ACC112 (cell line): Measurements from ENCODE around the gene TTC33.

ENCODE experiments used
- H2AFZ ChIP-seq: fragments of 200-600 bp; sonication (generic); one replicate; pipeline ENCODE4 v1.6.0; 2017; ENCODE audit warnings: antibody characterized with exemption, low read length; ENCODE audit not compliant: unreplicated experiment
- H3K27ac ChIP-seq: fragments of 200-600 bp; sonication (generic); 2 replicates; pipeline ENCODE4 v1.5.1; 2014; ENCODE audit warnings: low read depth, mild to moderate bottlenecking, antibody characterized with exemption, low read length, moderate library complexity
- H3K27me3 ChIP-seq: fragments of 200-600 bp; sonication (generic); 2 replicates; pipeline ENCODE4 v1.6.1; 2014; ENCODE audit warnings: mild to moderate bottlenecking, antibody characterized with exemption, low read length, moderate library complexity, mixed read lengths; ENCODE audit not compliant: insufficient read depth
- H3K36me3 ChIP-seq: fragments of 200-600 bp; sonication (generic); 2 replicates; pipeline ENCODE4 v1.6.1; 2016; ENCODE audit warnings: mild to moderate bottlenecking, antibody characterized with exemption, low read length, moderate library complexity, mixed read lengths; ENCODE audit not compliant: insufficient read depth
- H3K4me1 ChIP-seq: fragments of 200-600 bp; sonication (generic); one replicate; pipeline ENCODE4 v1.6.1; 2016; ENCODE audit warnings: low read length, mixed read lengths; ENCODE audit not compliant: insufficient read depth, unreplicated experiment, control insufficient read depth
- H3K4me3 ChIP-seq: fragments of 200-600 bp; sonication (generic); 2 replicates; pipeline ENCODE4 v1.5.1; 2014; ENCODE audit warnings: mild to moderate bottlenecking, low read depth, low read length
- H3K79me2 ChIP-seq: fragments of 200-600 bp; sonication (generic); one replicate; pipeline ENCODE4 v1.6.0; 2016; ENCODE audit warnings: low read length; ENCODE audit not compliant: control insufficient read depth, unreplicated experiment, insufficient read depth

The TTC33 gene

DNA sequence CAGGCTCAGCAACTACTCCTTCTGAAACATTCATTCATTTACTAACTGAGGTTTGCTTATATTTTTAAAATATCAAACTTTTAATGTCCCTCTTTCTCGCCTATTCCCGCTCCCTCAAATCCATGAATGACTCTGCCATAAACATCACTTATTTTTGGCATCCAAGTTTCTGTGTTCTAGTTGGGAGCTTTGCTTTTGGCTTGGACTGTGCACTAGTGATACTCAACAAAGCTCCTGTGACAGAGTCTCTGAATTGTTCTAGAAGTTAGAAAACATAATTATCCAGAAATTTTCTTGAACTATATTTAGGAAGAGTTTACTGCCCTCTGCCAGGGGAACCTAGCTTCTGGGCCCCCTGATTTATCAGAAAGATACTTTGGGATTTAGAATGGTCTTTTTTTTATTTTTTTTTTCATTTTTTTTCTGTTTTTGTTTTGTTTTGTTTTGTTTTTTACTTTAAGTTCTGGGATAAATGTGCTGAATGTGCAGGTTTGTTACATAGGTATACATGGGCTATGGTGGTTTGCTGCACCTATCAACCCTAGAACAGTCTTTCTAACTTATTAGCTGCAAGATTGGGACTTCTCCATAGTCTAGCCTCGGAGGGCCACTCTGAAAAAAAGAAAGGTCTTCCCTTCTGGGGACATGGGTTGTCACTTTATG lies 140.7 kb downstream of the TTC33 start:
- peak overlapping the region; percentile 23 for H2AFZ ChIP-seq
- H3K36me3 ChIP-seq = no peaks in the 10 kb centered on the region
- no peaks in the 10 kb centered on the region for H3K27me3 ChIP-seq
- H3K79me2 ChIP-seq = no peaks in the 10 kb centered on the region
- peaks cover 8% of the 10 kb centered on the region for H3K4me1 ChIP-seq
- H3K4me3 ChIP-seq = no peak overlapping the region
- no peak overlapping the region for H3K27ac ChIP-seq

DNA sequence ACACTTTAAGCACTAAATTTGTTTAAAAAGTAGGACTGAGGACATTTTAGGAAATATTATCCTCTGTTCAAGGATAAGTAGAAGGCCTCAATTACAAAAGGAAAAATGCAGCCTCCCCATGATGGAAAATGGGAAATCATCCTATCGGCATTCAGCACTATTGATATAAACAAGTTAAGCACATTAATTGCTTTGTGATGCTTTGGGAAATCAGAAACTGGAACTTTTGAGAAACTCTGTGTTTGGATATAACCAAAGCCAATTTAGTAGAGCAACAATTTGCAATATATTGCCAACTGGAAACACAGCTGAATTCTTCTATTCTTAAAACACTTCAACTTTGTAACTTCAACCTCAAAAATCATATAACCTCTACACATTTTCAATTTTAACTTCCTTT lies 141.3 kb downstream of the TTC33 start:
- no peak overlapping the region for H3K27ac ChIP-seq
- H2AFZ ChIP-seq = no peak overlapping the region
- H3K27me3 ChIP-seq = no peaks in the 10 kb centered on the region
- H3K4me1 ChIP-seq = peaks cover 8% of the 10 kb centered on the region
- no peaks in the 10 kb centered on the region for H3K79me2 ChIP-seq
- H3K36me3 ChIP-seq = no peaks in the 10 kb centered on the region
- H3K4me3 ChIP-seq = no peak overlapping the region

DNA sequence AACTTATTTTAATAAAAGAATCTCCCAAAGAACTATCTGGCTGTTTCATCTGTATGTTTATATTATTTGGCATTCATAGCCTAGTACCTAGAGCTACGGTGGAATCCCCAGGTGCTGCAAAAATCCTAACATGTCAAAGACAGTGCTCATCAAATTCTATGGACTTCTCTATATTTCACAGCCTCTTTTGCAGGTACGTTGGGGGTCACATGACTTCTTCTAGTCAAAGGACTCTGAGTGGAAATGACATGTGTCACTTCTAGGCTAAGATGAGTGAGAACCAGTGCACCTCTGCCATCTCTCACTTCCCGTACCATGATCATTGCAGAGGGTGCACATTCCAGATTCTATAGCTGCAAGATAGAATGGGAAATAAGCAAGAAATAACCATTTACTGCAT lies 148.6 kb downstream of the TTC33 start:
- no peak overlapping the region for H2AFZ ChIP-seq
- H3K27ac ChIP-seq = no peak overlapping the region
- H3K79me2 ChIP-seq = no peaks in the 10 kb centered on the region
- H3K4me1 ChIP-seq = peaks cover 11% of the 10 kb centered on the region
- H3K36me3 ChIP-seq = no peaks in the 10 kb centered on the region
- H3K27me3 ChIP-seq = no peaks in the 10 kb centered on the region
- H3K4me3 ChIP-seq = no peak overlapping the region

DNA sequence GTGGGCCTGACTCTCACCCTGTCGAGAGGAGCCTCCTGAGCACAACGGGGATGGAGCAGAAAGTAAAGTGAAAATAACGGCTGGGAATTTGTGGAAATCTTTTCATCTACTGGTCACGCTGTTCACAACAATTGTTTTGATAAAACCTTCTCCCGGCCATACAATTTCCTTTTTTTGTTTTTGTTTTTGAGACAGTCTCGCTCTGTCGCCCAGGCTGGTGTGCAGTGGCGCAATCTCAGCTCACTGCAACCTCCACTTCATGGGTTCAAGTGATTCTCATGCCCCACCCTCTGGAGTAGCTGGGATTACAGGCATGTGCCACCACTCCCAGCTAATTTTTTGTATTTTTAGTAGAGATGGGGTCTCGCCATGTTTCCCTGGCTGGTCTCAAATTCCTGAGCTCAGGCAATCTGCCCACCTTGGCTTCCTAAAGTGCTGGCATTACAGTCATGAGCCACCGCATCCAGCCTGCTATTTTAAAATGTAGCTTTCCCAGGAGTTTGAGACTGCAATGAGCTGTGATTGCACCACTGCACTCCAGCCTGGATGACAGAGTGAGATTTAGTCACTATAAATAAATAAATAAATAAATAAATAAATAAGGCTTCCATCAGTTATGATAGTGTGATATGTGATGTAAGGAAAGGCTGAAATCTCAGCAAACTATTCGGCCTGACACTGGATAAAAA lies 149.5 kb downstream of the TTC33 start:
- H2AFZ ChIP-seq = no peak overlapping the region
- no peaks in the 10 kb centered on the region for H3K36me3 ChIP-seq
- H3K27me3 ChIP-seq = no peaks in the 10 kb centered on the region
- H3K4me1 ChIP-seq = peaks cover 11% of the 10 kb centered on the region
- no peaks in the 10 kb centered on the region for H3K79me2 ChIP-seq
- H3K4me3 ChIP-seq = no peak overlapping the region
- no peak overlapping the region for H3K27ac ChIP-seq

DNA sequence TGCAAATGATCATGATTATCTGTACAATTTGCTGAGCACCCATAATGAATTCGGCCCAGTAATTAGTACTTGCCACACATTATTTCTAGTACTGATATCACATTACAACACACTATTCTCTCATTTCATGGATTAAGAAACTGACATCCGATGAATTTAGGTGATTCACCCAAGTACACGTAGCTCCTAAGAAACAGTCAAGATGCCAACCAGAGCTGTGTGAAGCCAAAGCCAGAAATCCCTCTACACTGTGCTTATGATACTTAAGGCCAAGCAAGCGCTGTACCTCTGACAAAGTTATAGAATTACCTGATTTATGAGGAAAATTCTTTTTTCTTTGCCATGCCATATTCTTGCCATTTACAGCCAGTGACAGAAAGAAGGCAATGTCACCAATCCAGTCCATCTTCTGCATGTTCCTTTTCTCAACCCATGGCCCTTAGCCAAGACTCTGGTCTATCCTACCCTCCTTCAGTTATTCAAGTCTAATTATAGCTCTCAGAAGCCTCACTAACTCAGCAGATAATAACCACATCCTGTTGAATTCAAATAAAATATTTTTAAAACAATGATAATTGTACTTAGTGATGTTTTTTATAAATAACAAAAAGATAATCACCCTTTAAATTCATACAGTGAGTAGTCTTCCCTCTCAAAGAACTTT lies 150.3 kb downstream of the TTC33 start:
- no peaks in the 10 kb centered on the region for H3K36me3 ChIP-seq
- H3K27ac ChIP-seq = no peak overlapping the region
- H3K4me1 ChIP-seq = peaks cover 11% of the 10 kb centered on the region
- no peaks in the 10 kb centered on the region for H3K79me2 ChIP-seq
- no peak overlapping the region for H2AFZ ChIP-seq
- no peaks in the 10 kb centered on the region for H3K27me3 ChIP-seq
- H3K4me3 ChIP-seq = no peak overlapping the region

DNA sequence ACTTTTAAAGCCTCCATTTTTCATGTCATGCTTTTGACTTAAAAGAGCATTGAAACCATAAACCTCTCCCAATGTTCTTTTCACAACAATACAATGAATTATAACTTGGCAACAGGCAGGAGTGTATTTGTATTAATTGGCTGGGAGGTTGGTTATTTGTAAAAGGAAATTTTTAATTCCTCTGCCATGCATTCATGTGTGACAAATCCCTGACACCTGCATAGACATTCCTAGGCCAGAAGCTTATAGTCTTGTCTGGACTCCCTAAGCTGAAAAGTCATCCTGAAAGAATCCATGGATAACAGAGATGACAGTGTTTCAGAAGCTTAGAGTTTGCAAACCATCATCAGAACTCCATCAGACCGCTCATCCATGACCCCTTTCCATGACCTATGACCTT lies 152.4 kb downstream of the TTC33 start:
- Histone ChIP-seq H3K79me2 (no peaks in the 10 kb centered on the region), H3K27me3 (no peaks in the 10 kb centered on the region), H2AFZ (no peak overlapping the region), H3K4me3 (no peak overlapping the region), H3K4me1 (peaks cover 11% of the 10 kb centered on the region), H3K36me3 (no peaks in the 10 kb centered on the region), H3K27ac (no peak overlapping the region)

DNA sequence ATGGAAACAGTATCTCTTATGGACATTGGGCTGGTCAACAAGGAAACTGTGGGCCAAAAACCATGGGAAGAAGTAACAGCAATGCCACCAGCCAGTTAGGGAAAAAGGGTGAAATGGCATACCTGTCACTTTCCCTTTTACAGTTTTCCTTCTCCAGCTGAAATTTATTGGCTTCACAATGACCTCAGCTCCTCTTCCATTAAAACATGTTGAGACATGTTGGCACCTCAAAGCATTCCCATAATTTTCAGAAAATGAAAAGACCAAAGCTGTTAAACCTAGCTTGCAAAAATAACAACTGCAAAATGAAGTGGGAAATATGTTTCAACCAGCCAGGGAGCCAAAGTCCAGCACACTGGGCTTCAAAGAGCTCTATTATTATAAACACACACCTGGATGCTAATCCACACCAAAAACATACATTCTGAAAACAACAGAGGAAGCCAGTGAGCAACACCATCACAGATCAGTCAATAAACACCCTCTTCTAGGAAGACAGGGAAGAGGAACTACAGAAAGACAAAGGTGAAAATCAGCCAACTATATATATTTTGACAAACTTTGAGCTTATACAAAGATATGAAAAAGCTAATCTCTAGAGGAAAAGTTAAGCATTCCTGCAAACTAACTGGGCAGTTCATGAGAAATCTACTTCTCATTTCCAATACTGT lies 154.4 kb downstream of the TTC33 start:
- H3K27me3 ChIP-seq = no peaks in the 10 kb centered on the region
- H3K27ac ChIP-seq = no peak overlapping the region
- no peaks in the 10 kb centered on the region for H3K79me2 ChIP-seq
- peaks cover 11% of the 10 kb centered on the region for H3K4me1 ChIP-seq
- no peak overlapping the region for H2AFZ ChIP-seq
- H3K4me3 ChIP-seq = no peak overlapping the region
- no peaks in the 10 kb centered on the region for H3K36me3 ChIP-seq

DNA sequence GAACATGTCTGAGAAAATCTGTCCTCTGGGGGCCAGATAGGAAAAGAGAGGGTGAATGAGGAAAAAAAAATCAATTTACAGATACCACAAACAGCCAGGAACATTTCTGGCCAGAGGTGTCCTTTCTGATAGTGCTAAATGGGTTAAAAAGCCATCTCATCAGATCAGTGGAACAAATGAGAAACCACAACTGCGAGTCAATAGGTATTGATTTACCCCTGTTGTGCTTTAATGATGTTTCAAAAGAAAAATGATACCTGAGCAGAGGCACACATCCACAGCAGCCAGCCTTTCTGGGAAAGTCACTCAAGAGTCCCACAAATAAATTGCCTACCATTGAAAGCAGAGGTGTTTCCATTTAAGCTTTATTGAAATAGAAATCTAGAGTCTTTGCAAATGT lies 155.4 kb downstream of the TTC33 start:
- Histone ChIP-seq H3K79me2 (no peaks in the 10 kb centered on the region), H3K27ac (no peak overlapping the region), H3K36me3 (no peaks in the 10 kb centered on the region), H2AFZ (no peak overlapping the region), H3K4me1 (peaks cover 3% of the 10 kb centered on the region), H3K27me3 (no peaks in the 10 kb centered on the region), H3K4me3 (no peak overlapping the region)

DNA sequence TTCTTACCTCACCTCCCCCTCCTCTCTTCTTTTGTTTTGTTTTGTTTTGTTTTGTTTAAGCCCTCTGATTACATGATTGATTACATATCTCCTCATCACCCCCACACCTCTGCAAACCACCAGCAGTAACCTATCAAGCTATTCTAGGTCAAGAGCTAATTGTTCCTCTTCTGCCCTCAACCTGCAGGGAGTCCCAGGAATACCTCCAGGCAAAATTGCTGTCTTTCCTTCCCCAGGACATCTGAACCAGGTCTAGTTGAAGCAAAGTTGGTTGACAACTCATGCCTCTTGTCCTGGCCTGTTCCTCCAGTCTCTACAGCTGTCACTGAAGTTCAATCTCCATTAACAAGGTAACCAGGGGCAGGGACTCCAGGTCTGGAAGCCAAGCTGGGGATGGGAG lies 156.1 kb downstream of the TTC33 start:
- no peak overlapping the region for H3K27ac ChIP-seq
- H3K27me3 ChIP-seq = no peaks in the 10 kb centered on the region
- H3K4me1 ChIP-seq = peaks cover 5% of the 10 kb centered on the region
- no peaks in the 10 kb centered on the region for H3K36me3 ChIP-seq
- no peak overlapping the region for H3K4me3 ChIP-seq
- no peaks in the 10 kb centered on the region for H3K79me2 ChIP-seq
- H2AFZ ChIP-seq = no peak overlapping the region

DNA sequence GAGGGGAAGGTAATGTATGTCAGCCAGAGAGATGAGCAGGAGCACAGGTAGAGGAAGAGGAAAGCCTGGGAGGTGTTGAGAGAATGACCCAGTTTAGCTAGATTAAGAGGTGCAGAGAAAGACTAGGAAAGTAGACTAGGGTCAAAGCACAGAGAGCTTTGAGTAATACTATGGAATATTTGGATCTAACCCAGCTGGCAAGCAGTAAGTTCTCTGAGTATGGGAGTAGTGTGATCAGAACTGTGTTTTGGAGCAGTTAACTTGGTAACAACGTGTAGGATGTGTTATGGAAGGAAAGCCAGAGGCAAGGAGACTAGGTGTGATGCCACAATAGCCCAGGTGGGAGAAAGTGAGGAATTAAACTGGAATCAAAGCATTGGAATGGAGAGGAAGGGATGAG lies 160.9 kb downstream of the TTC33 start:
- Histone ChIP-seq H3K4me1 (peaks cover 8% of the 10 kb centered on the region), H2AFZ (peak overlapping the region; percentile 32), H3K79me2 (no peaks in the 10 kb centered on the region), H3K4me3 (no peak overlapping the region), H3K27ac (no peak overlapping the region), H3K36me3 (no peaks in the 10 kb centered on the region), H3K27me3 (no peaks in the 10 kb centered on the region)
